HL-60 (cell line): ENCODE results near the gene PALM.

Experiments used
- DNase-seq, 2 experiments: peaks; one replicate each; pipeline ENCODE4 v3.0.0-alpha.2; 2010 to 2020; ENCODE audit warnings: low read depth in 1 of 2, low spot score in 1 of 2
- H3K27ac ChIP-seq: fragments of 250-450 bp; sonication (Bioruptor Pico); replicated peaks from 2 replicates; pipeline ENCODE4 v1.5.1; 2020; ENCODE audit warnings: mild to moderate bottlenecking, moderate library complexity
- H3K27me3 ChIP-seq: fragments of 250-450 bp; sonication (Bioruptor Pico); 2 replicates; pipeline ENCODE4 v1.5.1; 2021; ENCODE audit warnings: mild to moderate bottlenecking, moderate library complexity; ENCODE audit not compliant: insufficient read depth, poor library complexity, severe bottlenecking
- H3K4me3 ChIP-seq: replicated peaks from 2 replicates; pipeline ENCODE4 v1.5.1; 2011; ENCODE audit warnings: mild to moderate bottlenecking, control low read depth, low read length; ENCODE audit not compliant: insufficient read depth
- GABPA ChIP-seq: IDR thresholded peaks from 2 replicates; pipeline ENCODE4 v1.6.1; 2012; ENCODE audit warnings: low read depth
- POLR2AphosphoS5 ChIP-seq: IDR thresholded peaks from 2 replicates; pipeline ENCODE4 v1.6.1; 2012; ENCODE audit warnings: low read depth
- SPI1 ChIP-seq: IDR thresholded peaks from 2 replicates; pipeline ENCODE4 v1.6.1; 2012; ENCODE audit warnings: low read depth, mild to moderate bottlenecking, borderline replicate concordance
- long read RNA-seq: library from polyadenylated mRNA; unstranded; transcript quantifications from one replicate; pipeline ENCODE4 v2.0.0, GENCODE V29; 2020
- TF ChIP-seq, protein P1 (sequence below): IDR thresholded peaks from 2 replicates; pipeline ENCODE4 v1.6.1; 2012; ENCODE audit warnings: low read depth; ENCODE audit not compliant: insufficient replicate concordance
- TF ChIP-seq, protein P2 (sequence below): IDR thresholded peaks from one replicate; pipeline ENCODE4 v1.5.1; 2011; ENCODE audit warnings: low read length, control low read depth, inconsistent platforms; ENCODE audit not compliant: insufficient read depth

PALM gene, protein sequence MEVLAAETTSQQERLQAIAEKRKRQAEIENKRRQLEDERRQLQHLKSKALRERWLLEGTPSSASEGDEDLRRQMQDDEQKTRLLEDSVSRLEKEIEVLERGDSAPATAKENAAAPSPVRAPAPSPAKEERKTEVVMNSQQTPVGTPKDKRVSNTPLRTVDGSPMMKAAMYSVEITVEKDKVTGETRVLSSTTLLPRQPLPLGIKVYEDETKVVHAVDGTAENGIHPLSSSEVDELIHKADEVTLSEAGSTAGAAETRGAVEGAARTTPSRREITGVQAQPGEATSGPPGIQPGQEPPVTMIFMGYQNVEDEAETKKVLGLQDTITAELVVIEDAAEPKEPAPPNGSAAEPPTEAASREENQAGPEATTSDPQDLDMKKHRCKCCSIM
- long read RNA-seq = 0 reads

DNA sequence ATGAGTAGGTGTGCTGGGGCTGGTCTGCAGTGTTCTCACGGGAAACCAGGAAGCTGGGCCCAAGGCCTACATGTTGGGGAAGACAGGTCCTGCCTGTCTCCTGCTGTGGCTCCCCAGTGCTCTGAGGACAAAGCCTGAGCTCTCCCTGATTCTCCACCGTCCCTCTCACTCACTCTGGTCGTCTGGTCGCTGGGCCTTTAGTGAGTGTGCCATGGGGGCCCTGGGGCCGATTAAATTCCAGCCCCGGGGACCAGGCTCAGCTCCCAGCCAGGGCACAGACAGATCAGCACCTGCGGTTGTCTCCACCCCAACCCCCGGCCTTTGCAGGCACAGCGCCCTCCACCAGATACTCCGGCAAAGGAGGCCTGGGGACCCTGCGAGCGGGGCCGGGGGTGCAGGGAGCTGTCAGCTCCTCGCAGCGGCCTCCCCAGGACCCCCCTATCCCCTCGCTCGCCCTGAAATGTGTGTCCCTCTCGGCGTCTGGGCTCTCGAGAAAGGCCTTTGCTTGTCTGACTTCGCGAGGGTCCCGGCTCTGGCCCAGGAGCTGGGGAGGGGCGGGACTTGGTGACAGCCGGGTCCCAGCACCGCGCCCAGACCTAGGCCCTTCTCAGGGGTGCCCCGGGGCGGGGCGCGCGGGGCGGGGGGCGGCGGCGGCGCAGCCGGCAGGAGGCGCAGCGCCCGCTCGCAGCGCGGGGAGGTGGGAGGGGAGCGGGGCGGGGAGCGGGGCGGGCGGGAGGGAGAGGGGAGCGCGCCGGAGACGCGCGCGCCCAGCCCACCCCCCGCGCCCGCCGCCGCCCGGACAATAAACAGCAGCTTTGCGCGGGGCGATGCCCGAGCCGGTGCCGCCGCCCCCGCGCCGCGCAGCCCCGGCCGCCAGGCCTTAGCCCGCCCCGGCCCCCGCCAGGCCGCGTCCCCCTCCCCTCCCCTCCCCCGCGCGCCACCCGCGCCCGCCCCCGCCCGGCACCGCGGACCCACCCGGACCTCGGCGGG is at the start of gene PALM:
Gene PALM, plus strand, starts transcription at position 782 of the 990 bp plus-strand sequence. CDS start 212 bp downstream, outside the sequence.
- peaks cover 12% of the 10 kb centered on the region for H3K27me3 ChIP-seq
- H3K27ac ChIP-seq = no peak within 1 kb of the TSS
- H3K4me3 ChIP-seq = no peak within 1 kb of the TSS; the same call in 1 of the 2 replicates
- DNase-seq = no peak
- TF ChIP-seq SPI1 (no peak), POLR2AphosphoS5 (no peak), GABPA (no peak)
- TF ChIP-seq, protein P1, sequence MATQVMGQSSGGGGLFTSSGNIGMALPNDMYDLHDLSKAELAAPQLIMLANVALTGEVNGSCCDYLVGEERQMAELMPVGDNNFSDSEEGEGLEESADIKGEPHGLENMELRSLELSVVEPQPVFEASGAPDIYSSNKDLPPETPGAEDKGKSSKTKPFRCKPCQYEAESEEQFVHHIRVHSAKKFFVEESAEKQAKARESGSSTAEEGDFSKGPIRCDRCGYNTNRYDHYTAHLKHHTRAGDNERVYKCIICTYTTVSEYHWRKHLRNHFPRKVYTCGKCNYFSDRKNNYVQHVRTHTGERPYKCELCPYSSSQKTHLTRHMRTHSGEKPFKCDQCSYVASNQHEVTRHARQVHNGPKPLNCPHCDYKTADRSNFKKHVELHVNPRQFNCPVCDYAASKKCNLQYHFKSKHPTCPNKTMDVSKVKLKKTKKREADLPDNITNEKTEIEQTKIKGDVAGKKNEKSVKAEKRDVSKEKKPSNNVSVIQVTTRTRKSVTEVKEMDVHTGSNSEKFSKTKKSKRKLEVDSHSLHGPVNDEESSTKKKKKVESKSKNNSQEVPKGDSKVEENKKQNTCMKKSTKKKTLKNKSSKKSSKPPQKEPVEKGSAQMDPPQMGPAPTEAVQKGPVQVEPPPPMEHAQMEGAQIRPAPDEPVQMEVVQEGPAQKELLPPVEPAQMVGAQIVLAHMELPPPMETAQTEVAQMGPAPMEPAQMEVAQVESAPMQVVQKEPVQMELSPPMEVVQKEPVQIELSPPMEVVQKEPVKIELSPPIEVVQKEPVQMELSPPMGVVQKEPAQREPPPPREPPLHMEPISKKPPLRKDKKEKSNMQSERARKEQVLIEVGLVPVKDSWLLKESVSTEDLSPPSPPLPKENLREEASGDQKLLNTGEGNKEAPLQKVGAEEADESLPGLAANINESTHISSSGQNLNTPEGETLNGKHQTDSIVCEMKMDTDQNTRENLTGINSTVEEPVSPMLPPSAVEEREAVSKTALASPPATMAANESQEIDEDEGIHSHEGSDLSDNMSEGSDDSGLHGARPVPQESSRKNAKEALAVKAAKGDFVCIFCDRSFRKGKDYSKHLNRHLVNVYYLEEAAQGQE = no peak
- TF ChIP-seq, protein P2, sequence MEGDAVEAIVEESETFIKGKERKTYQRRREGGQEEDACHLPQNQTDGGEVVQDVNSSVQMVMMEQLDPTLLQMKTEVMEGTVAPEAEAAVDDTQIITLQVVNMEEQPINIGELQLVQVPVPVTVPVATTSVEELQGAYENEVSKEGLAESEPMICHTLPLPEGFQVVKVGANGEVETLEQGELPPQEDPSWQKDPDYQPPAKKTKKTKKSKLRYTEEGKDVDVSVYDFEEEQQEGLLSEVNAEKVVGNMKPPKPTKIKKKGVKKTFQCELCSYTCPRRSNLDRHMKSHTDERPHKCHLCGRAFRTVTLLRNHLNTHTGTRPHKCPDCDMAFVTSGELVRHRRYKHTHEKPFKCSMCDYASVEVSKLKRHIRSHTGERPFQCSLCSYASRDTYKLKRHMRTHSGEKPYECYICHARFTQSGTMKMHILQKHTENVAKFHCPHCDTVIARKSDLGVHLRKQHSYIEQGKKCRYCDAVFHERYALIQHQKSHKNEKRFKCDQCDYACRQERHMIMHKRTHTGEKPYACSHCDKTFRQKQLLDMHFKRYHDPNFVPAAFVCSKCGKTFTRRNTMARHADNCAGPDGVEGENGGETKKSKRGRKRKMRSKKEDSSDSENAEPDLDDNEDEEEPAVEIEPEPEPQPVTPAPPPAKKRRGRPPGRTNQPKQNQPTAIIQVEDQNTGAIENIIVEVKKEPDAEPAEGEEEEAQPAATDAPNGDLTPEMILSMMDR = no peak

DNA sequence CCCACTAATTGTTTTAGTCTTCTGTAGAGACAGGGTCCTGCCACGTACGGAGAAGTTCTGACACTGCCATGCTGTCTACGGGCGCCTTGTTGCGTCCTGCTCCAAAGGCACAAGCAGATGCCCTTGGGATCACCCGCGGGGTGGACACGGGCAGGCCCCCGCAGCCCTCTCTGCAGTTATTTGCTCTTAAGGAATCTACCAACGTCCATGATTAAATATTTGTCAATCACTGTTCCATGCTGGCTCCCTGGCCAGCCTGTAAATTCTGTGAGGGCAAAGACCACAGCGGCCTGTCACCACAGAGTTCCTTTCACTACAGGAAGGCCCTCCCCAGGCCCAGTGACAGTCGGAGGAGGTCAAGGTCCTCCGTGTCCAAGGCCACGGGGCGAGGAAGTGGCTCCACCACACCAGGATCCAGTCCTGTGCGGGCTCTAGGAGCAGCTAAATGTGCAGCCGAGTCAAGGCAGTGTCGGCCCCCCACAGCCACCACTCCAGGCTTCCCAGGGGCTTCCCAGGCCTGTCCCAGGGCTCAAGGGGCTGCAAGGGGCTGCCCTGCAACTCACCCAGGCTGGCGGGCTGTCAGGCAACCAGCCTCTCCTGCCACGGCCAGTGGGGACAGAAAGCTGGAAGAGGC is 47.8 kb upstream of the PALM start:
- DNase-seq = no peak
- H3K27ac ChIP-seq = peak overlapping the region; percentile 93
- no peaks in the 10 kb centered on the region for H3K27me3 ChIP-seq
- H3K4me3 ChIP-seq = peak overlapping the region; percentile 95
- TF ChIP-seq GABPA (no peak), SPI1 (no peak), POLR2AphosphoS5 (no peak; the same call in 1 of the 2 replicates)
- TF ChIP-seq, protein P2 = no peak
- TF ChIP-seq, protein P1 = no peak

DNA sequence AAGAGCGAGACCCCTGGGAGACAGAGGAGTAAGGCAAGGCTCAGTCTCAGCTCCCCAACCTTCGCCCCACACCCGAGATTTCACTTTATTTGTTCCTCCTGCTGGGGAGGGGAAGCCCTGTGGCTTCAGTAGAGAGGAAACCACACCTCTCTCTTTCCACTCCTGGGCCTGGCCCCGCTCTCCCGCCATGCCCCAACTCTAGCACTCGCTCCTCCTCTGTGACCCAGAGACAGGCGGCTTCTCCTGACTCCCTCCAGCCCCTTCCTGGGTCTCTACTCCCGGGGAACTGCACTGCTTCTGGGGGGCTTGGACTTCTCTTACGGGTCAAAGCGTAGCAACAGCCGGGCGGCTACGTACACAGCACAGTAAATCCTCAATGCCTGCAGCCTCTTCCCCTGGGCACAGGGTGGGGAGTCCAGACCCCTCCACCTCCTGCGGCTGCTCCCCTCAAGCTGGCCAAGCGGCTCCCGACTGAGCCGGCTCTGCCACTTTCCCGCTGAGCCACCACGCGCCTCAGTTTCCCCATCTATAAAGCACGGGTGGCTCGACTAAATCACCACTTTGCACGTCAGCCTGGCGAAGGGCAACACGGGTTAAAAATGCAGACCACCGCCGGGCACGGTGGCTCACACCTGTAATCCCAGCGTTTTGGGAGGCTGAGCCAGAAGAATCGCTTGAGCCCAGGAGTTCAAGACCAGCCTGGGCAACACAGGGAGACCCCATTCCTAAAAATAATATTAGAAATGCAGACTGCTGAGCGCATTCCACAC is 47.1 kb upstream of the PALM start:
- peak overlapping the region; percentile 95 for H3K4me3 ChIP-seq
- H3K27me3 ChIP-seq = no peaks in the 10 kb centered on the region
- peak in 1 of 2 experiments; percentile 81 for DNase-seq
- peak overlapping the region; percentile 93 for H3K27ac ChIP-seq
- TF ChIP-seq SPI1 = no peak; the same call in 1 of the 2 replicates
- TF ChIP-seq, protein P2 = no peak
- TF ChIP-seq, protein P1 = no peak
- no peak for TF ChIP-seq GABPA
- TF ChIP-seq POLR2AphosphoS5 = no peak; the same call in 1 of the 2 replicates
